Mucosa of rectum (tissue), 2 donors: Measurements from ENCODE around the gene AGPS.
"Not testable (repeated sequence)": the region's sequence is repeated elsewhere in the genome, so short reads cannot be mapped to it uniquely, and the experiment has no call there.

Experiments
- H3K27ac ChIP-seq, 2 donors: one replicate each; pipeline ENCODE4 v1.7.0; 2013; ENCODE audit warnings: inconsistent platforms in 2 of 2, low read depth in 2 of 2, low read length in 2 of 2
- H3K27me3 ChIP-seq, 2 donors: one replicate each; pipeline ENCODE4 v1.7.0; 2013; ENCODE audit warnings: low read length in 2 of 2; ENCODE audit not compliant: control insufficient read depth in 2 of 2, insufficient read depth in 2 of 2
- H3K36me3 ChIP-seq, 2 donors: one replicate each; pipeline ENCODE4 v1.7.0; 2013; ENCODE audit warnings: low read length in 2 of 2; ENCODE audit not compliant: control insufficient read depth in 2 of 2, insufficient read depth in 2 of 2
- H3K4me1 ChIP-seq, 2 donors: one replicate each; pipeline ENCODE4 v1.7.0; 2013; ENCODE audit warnings: low read length in 2 of 2, mild to moderate bottlenecking in 1 of 2; ENCODE audit not compliant: control insufficient read depth in 2 of 2, insufficient read depth in 2 of 2
- H3K4me3 ChIP-seq, 2 donors: one replicate each; pipeline ENCODE4 v1.7.0; 2013; ENCODE audit warnings: low read length in 2 of 2
- H3K9ac ChIP-seq, 2 donors: one replicate each; pipeline ENCODE4 v1.7.0; 2013; ENCODE audit warnings: low read length in 2 of 2, low read depth in 1 of 2, mild to moderate bottlenecking in 1 of 2
- H3K9me3 ChIP-seq, 2 donors: one replicate each; pipeline ENCODE4 v1.7.0; 2013; ENCODE audit warnings: low read length in 2 of 2; ENCODE audit not compliant: control insufficient read depth in 2 of 2
- donor health status: healthy.
- donor health status: Normal muscosa, but diverticular disease.

AGPS gene

GRCh38 chr2:177431111-177431725 is 38.6 kb downstream of the AGPS start:
- H3K36me3 ChIP-seq: peaks cover 17 to 19% of the 10 kb centered on the region in 2 donors
- not testable (repeated sequence) for H3K4me3 ChIP-seq, H3K27ac ChIP-seq, H3K9ac ChIP-seq, H3K9me3 ChIP-seq, H3K27me3 ChIP-seq, H3K4me1 ChIP-seq

- peaks cover 5 to 6% of the 10 kb centered on the region in 2 donors for H3K9me3 ChIP-seq
- H3K36me3 ChIP-seq: peaks cover 17 to 19% of the 10 kb centered on the region in 2 donors
- H3K9ac ChIP-seq: no peak overlapping the region
- H3K27ac ChIP-seq: no peak overlapping the region
- no peaks in the 10 kb centered on the region for H3K4me1 ChIP-seq
- no peaks in the 10 kb centered on the region for H3K27me3 ChIP-seq
- no peak overlapping the region for H3K4me3 ChIP-seq
These were observed 40.1 kb downstream of the AGPS start for GRCh38 chr2:177432703-177433102.

- Histone ChIP-seq H3K36me3 (peaks cover 17 to 19% of the 10 kb centered on the region in 2 donors), H3K9ac (no peak overlapping the region), H3K4me3 (no peak overlapping the region), H3K27me3 (no peaks in the 10 kb centered on the region), H3K4me1 (no peaks in the 10 kb centered on the region), H3K27ac (no peak overlapping the region), H3K9me3 (peaks cover 5 to 6% of the 10 kb centered on the region in 2 donors)
These were observed 40.8 kb downstream of the AGPS start for GRCh38 chr2:177433402-177433801.

GRCh38 chr2:177434475-177434874 is 41.9 kb downstream of the AGPS start:
- Histone ChIP-seq H3K27me3 (no peaks in the 10 kb centered on the region), H3K4me3 (no peak overlapping the region), H3K9me3 (peaks cover 5 to 6% of the 10 kb centered on the region in 2 donors), H3K4me1 (no peaks in the 10 kb centered on the region), H3K36me3 (peaks cover 18 to 25% of the 10 kb centered on the region in 2 donors), H3K27ac (no peak overlapping the region), H3K9ac (no peak overlapping the region)

- no peak overlapping the region for H3K9ac ChIP-seq
- peaks cover 14 to 20% of the 10 kb centered on the region in 2 donors for H3K36me3 ChIP-seq
- H3K4me3 ChIP-seq: no peak overlapping the region
- H3K27ac ChIP-seq: no peak overlapping the region
- H3K9me3 ChIP-seq: no peaks in the 10 kb centered on the region
- H3K4me1 ChIP-seq: no peaks in the 10 kb centered on the region
- no peaks in the 10 kb centered on the region for H3K27me3 ChIP-seq
These were observed 52.6 kb downstream of the AGPS start for GRCh38 chr2:177445200-177445599.

- no peaks in the 10 kb centered on the region for H3K4me1 ChIP-seq
- H3K27me3 ChIP-seq: no peaks in the 10 kb centered on the region
- H3K27ac ChIP-seq: no peak overlapping the region
- H3K36me3 ChIP-seq: peaks cover 14 to 15% of the 10 kb centered on the region in 2 donors
- no peak overlapping the region for H3K9ac ChIP-seq
- H3K4me3 ChIP-seq: no peak overlapping the region
- no peaks in the 10 kb centered on the region for H3K9me3 ChIP-seq
These were observed 55.5 kb downstream of the AGPS start for GRCh38 chr2:177448031-177448430.

GRCh38 chr2:177449159-177449558 is 56.6 kb downstream of the AGPS start:
- Histone ChIP-seq H3K27me3 (no peaks in the 10 kb centered on the region), H3K4me3 (no peak overlapping the region), H3K9me3 (no peaks in the 10 kb centered on the region), H3K36me3 (peaks cover 14 to 17% of the 10 kb centered on the region in 2 donors), H3K9ac (no peak overlapping the region), H3K4me1 (no peaks in the 10 kb centered on the region), H3K27ac (no peak overlapping the region)

- H3K4me3 ChIP-seq: no peak overlapping the region
- H3K9ac ChIP-seq: no peak overlapping the region
- no peak overlapping the region for H3K27ac ChIP-seq
- no peaks in the 10 kb centered on the region for H3K27me3 ChIP-seq
- H3K9me3 ChIP-seq: no peaks in the 10 kb centered on the region
- H3K4me1 ChIP-seq: no peaks in the 10 kb centered on the region
- peaks cover 0 to 3% of the 10 kb centered on the region in 2 donors for H3K36me3 ChIP-seq
These were observed 62.6 kb downstream of the AGPS start for GRCh38 chr2:177455187-177455586.

- H3K27ac ChIP-seq, H3K4me1 ChIP-seq, H3K4me3 ChIP-seq, H3K9ac ChIP-seq, H3K27me3 ChIP-seq, H3K9me3 ChIP-seq, H3K36me3 ChIP-seq: not testable (repeated sequence)
These were observed 67.2 kb downstream of the AGPS start for GRCh38 chr2:177459756-177460155.

GRCh38 chr2:177460973-177461585 is 68.5 kb downstream of the AGPS start:
- no peaks in the 10 kb centered on the region for H3K27me3 ChIP-seq
- peaks cover 13% of the 10 kb centered on the region in 2 donors for H3K36me3 ChIP-seq
- no peak overlapping the region for H3K9ac ChIP-seq
- no peaks in the 10 kb centered on the region for H3K4me1 ChIP-seq
- H3K27ac ChIP-seq: no peak overlapping the region
- H3K4me3 ChIP-seq: no peak overlapping the region
- H3K9me3 ChIP-seq: no peaks in the 10 kb centered on the region
